AG04450 (cell line): ENCODE measurements around the gene ISY1. TPM values are rescaled to one million over a fixed set of nuclear protein-coding genes. Genes with fewer than 3 reads are reported as not detected.

Experiments
- CTCF ChIA-PET: fragments of 300-600, 350-600 bp; formaldehyde crosslinking; extraction: SDS; loops from one replicate; lab custom pipeline; 2022; ENCODE audit warnings: antibody characterized with exemption, inconsistent platforms; lab: Charles Lee
- POLR2A ChIA-PET: fragments of 350-600 bp; formaldehyde crosslinking; extraction: SDS; loops from one replicate; lab custom pipeline; 2021; ENCODE audit warnings: antibody characterized with exemption, inconsistent platforms; lab: Yijun Ruan, JAX
- DNase-seq: peaks from one replicate; pipeline ENCODE4 v3.0.0-alpha.2; 2011; ENCODE audit warnings: low read depth, low spot score
- H3K27ac ChIP-seq: one replicate; pipeline ENCODE4 v1.5.1; 2012; ENCODE audit warnings: low read depth, low read length, control low read depth
- H3K27me3 ChIP-seq: one replicate; pipeline ENCODE4 v1.6.0; 2012; ENCODE audit warnings: low read length; ENCODE audit not compliant: control insufficient read depth, insufficient read depth
- H3K4me3 ChIP-seq: 2 replicates; pipeline ENCODE4 v1.5.1; 2011; ENCODE audit warnings: mild to moderate bottlenecking, low read depth, low read length, control low read depth
- H3K9me3 ChIP-seq: 2 replicates; pipeline ENCODE4 v1.5.1; 2012; ENCODE audit warnings: low read length; ENCODE audit not compliant: control insufficient read depth, insufficient read depth
- polyA plus RNA-seq: library from polyadenylated mRNA; depleted of rRNA; stranded (reverse); fragments of >200 nt; gene quantifications from 2 replicates; pipeline ENCODE4 v1.2.3, GENCODE V29; 2011
- TF ChIP-seq, protein P1 (sequence below): IDR thresholded peaks from 2 replicates; pipeline ENCODE4 v1.5.1; 2011; ENCODE audit warnings: low read depth, low read length, control low read depth, inconsistent platforms

Gene ISY1
- polyA plus RNA-seq, 1 experiment: 34.3 TPM

DNA sequence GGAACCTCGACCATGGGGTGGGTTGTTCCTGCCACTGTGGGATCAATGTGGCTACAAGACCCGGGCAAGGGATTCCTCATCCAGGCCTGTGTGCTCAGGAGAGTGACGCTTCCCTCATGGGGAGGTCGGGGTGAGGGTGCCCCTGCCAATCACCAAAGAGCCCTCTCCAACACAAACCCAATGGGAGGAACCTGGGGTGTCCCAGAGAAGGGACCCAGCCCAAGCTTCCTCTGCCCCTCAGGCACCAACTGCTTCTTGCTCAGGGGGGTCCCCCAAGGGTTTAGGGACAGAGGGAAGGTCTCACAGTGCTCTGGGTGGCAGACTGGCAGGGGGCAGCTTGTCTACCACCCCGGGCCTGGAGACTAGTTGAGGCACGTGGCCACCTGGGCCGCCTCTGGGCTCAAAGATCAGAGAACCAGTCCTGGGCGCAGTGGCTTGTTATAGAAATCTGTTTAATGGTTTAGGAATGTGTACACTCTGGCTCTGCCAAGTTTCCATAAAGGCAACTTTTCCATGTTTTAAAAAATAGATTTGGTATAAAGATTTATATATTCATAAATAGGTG lies 73.6 kb downstream of the ISY1 start:
- H3K4me3 ChIP-seq: no peak overlapping the region
- ChIA-PET POLR2A (no interaction called here), CTCF (interaction anchor here (2.1 to 5.8 kb wide), 2 partner anchors 34 to 117 kb away, joined by 8 to 39 read pairs; no protein-coding TSS in a partner anchor)
- no peaks in the 10 kb centered on the region for H3K27me3 ChIP-seq
- H3K9me3 ChIP-seq: no peaks in the 10 kb centered on the region
- H3K27ac ChIP-seq: peak overlapping the region; percentile 47
- no peak for DNase-seq
- TF ChIP-seq, protein P1, sequence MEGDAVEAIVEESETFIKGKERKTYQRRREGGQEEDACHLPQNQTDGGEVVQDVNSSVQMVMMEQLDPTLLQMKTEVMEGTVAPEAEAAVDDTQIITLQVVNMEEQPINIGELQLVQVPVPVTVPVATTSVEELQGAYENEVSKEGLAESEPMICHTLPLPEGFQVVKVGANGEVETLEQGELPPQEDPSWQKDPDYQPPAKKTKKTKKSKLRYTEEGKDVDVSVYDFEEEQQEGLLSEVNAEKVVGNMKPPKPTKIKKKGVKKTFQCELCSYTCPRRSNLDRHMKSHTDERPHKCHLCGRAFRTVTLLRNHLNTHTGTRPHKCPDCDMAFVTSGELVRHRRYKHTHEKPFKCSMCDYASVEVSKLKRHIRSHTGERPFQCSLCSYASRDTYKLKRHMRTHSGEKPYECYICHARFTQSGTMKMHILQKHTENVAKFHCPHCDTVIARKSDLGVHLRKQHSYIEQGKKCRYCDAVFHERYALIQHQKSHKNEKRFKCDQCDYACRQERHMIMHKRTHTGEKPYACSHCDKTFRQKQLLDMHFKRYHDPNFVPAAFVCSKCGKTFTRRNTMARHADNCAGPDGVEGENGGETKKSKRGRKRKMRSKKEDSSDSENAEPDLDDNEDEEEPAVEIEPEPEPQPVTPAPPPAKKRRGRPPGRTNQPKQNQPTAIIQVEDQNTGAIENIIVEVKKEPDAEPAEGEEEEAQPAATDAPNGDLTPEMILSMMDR: no peak

- H3K27ac ChIP-seq: no peak overlapping the region
- POLR2A ChIA-PET: no interaction called here
- H3K27me3 ChIP-seq: peaks cover 3% of the 10 kb centered on the region
- H3K4me3 ChIP-seq: no peak overlapping the region
- DNase-seq: no peak
- H3K9me3 ChIP-seq: no peaks in the 10 kb centered on the region
- CTCF ChIA-PET: interaction anchor here (2.1 to 5.8 kb wide), 2 partner anchors 33 to 115 kb away, joined by 8 to 39 read pairs; no protein-coding TSS in a partner anchor
- TF ChIP-seq, protein P1: no peak
Observed at GRCh38 chr3:129085818-129086217, 75.0 kb downstream of the ISY1 start.

DNA sequence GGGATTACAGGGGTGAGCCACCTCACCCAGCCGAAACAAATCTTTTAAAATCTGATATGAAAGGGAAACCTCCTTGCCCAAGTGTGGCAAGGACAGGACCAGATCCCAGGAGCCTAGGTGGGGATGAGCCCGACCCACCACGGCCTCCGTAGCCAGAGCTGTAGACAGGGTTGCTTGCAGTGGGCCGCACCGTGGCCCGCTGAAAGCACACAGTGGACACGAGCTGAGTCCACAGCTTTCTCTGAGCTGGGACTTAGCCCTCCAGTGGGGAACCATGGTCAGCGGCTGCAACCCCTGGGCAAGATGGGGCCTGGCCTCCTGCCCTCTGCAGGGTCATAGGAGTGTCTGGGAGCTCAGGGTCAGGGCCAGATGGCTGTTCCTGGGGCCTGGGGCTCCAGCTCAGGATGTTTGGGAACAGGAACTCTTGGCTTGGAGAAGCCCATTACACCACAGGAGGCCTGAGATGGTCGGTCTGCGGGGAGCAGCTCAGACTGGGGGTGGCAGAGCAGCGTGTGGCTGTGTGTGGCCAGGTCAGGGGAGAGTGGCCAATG lies 75.6 kb downstream of the ISY1 start:
- POLR2A ChIA-PET: no interaction called here
- CTCF ChIA-PET: interaction anchor here (2.1 to 5.8 kb wide), 2 partner anchors 32 to 115 kb away, joined by 8 to 39 read pairs; no protein-coding TSS in a partner anchor
- no peak for DNase-seq
- Histone ChIP-seq H3K27me3 (peaks cover 3% of the 10 kb centered on the region), H3K4me3 (no peak overlapping the region), H3K9me3 (no peaks in the 10 kb centered on the region), H3K27ac (no peak overlapping the region)
- TF ChIP-seq, protein P1: no peak

DNA sequence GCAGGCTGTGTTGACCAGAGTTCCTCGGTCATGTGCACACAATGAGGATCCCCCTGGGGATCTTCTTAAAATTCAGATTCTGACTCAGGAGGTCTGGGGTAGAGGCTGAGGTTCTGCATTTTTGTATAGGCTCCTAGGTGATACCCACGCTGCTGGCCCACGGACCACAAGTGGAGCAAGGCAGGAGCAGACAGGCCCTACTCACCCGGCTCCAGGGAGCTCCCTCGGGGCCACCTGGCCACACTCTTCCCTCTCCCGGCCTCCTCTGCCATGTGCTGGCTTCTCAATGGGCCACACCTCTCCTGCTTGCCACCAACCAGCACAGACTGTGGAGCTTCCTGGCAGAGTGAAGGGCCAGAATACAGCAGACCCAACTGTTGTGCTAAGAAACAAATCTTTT lies 76.4 kb downstream of the ISY1 start:
- TF ChIP-seq, protein P1: no peak
- Histone ChIP-seq H3K4me3 (no peak overlapping the region), H3K27ac (no peak overlapping the region), H3K27me3 (peaks cover 3% of the 10 kb centered on the region), H3K9me3 (no peaks in the 10 kb centered on the region)
- POLR2A ChIA-PET: interaction anchor here (0.7 kb wide), 1 partner anchor 100 kb away, joined by 7 read pairs; no protein-coding TSS in a partner anchor
- CTCF ChIA-PET: interaction anchor here (0.6 to 5.8 kb wide), 3 partner anchors 67 to 161 kb away, joined by 3 to 39 read pairs (median 3); no protein-coding TSS in a partner anchor
- no peak for DNase-seq

- no peaks in the 10 kb centered on the region for H3K9me3 ChIP-seq
- POLR2A ChIA-PET: no interaction called here
- TF ChIP-seq, protein P1: no peak
- CTCF ChIA-PET: interaction anchor here (1.4 kb wide), 1 partner anchor 112 kb away, joined by 4 read pairs; no protein-coding TSS in a partner anchor
- DNase-seq: no peak
- H3K27ac ChIP-seq: no peak overlapping the region
- H3K4me3 ChIP-seq: no peak overlapping the region
- H3K27me3 ChIP-seq: peaks cover 3% of the 10 kb centered on the region
Observed at GRCh38 chr3:129082026-129082425, 78.8 kb downstream of the ISY1 start.
